Activated CD4-positive, alpha-beta memory T cell treated with anti-CD3 and anti-CD28 coated beads for 36 hours (primary cell): ENCODE data around the gene NEURL1B. TPM values are rescaled to one million over a fixed set of nuclear protein-coding genes. Genes with fewer than 3 reads are reported as not detected.

Experiments
- CTCF ChIA-PET: fragments of 350-600 bp; sonication (Branson Sonifier 250); formaldehyde crosslinking; loops from one replicate; lab custom pipeline; 2021; ENCODE audit warnings: antibody characterized with exemption, inconsistent platforms; lab: Charles Lee
- POLR2A ChIA-PET: fragments of 350-600 bp; sonication (Branson Sonifier 250); formaldehyde crosslinking; loops from one replicate; lab custom pipeline; 2021; ENCODE audit warnings: antibody characterized with exemption; lab: Charles Lee
- DNase-seq: peaks from one replicate; pipeline ENCODE4 v3.0.0-alpha.2; 2020
- H3K27ac Mint-ChIP-seq: one replicate; pipeline ENCODE4 v1.8.0; 2021; ENCODE audit warnings: mixed read lengths
- H3K27me3 Mint-ChIP-seq: one replicate; pipeline ENCODE4 v1.8.0; 2021; ENCODE audit warnings: mixed read lengths
- H3K36me3 Mint-ChIP-seq: one replicate; pipeline ENCODE4 v1.8.0; 2021; ENCODE audit warnings: mixed read lengths
- H3K4me1 Mint-ChIP-seq: one replicate; pipeline ENCODE4 v1.8.0; 2021; ENCODE audit warnings: low read depth, mixed read lengths
- H3K4me3 Mint-ChIP-seq: one replicate; pipeline ENCODE4 v1.8.0; 2021; ENCODE audit warnings: mild to moderate bottlenecking, mixed read lengths
- H3K9me3 Mint-ChIP-seq: one replicate; pipeline ENCODE4 v1.8.0; 2021; ENCODE audit warnings: mixed read lengths
- intact Hi-C: fragments of 100-400 bp; cut with micrococcal nuclease; formaldehyde crosslinking; loops from one replicate; pipeline ENCODE4 v1.15.1; 2023
- total RNA-seq, 2 experiments: library from RNA; stranded (reverse); gene quantifications; one replicate each; pipeline ENCODE4 v1.2.3, GENCODE V29; 2021

NEURL1B gene
- under 1 TPM; 0.29 to 0.38 TPM for total RNA-seq

GRCh38 chr5:172640822-172641358, at the start of gene NEURL1B:
Gene NEURL1B (plus strand): TSS chr5:172641263. CDS start chr5:172641407, 144 bp downstream.
- intact Hi-C loops = loop anchor here (2.0 to 5.0 kb wide), 2 partner anchors 44 to 56 kb away; no protein-coding TSS in a partner anchor
- no peak within 1 kb of the TSS for H3K27ac Mint-ChIP-seq
- H3K36me3 Mint-ChIP-seq = no peaks in the 10 kb centered on the region
- ChIA-PET POLR2A (no interaction called here), CTCF (interaction anchor here (1.0 to 1.2 kb wide), 2 partner anchors 74 to 98 kb away, joined by 3 read pairs; no protein-coding TSS in a partner anchor)
- H3K4me1 Mint-ChIP-seq = no peaks in the 10 kb centered on the region
- H3K9me3 Mint-ChIP-seq = no peaks in the 10 kb centered on the region
- H3K4me3 Mint-ChIP-seq = peak within 1 kb of the TSS; percentile 44
- peaks cover 34% of the 10 kb centered on the region for H3K27me3 Mint-ChIP-seq
- peak; percentile 62 for DNase-seq

- H3K4me1 Mint-ChIP-seq = no peaks in the 10 kb centered on the region
- H3K4me3 Mint-ChIP-seq = no peak overlapping the region
- POLR2A ChIA-PET = no interaction called here
- intact Hi-C loops = no loop called here
- H3K36me3 Mint-ChIP-seq = no peaks in the 10 kb centered on the region
- CTCF ChIA-PET = interaction anchor here (0.6 to 1.1 kb wide), 2 partner anchors 103 to 107 kb away, joined by 3 to 4 read pairs; no protein-coding TSS in a partner anchor
- no peak for DNase-seq
- H3K27ac Mint-ChIP-seq = no peak overlapping the region
- no peaks in the 10 kb centered on the region for H3K9me3 Mint-ChIP-seq
- H3K27me3 Mint-ChIP-seq = no peaks in the 10 kb centered on the region
Observed at GRCh38 chr5:172591636-172592035, 49.4 kb upstream of the NEURL1B start.

- ChIA-PET POLR2A (no interaction called here), CTCF (no interaction called here)
- Mint-ChIP-seq H3K4me3 (no peak overlapping the region), H3K4me1 (no peaks in the 10 kb centered on the region), H3K36me3 (no peaks in the 10 kb centered on the region), H3K27ac (no peak overlapping the region), H3K9me3 (no peaks in the 10 kb centered on the region), H3K27me3 (no peaks in the 10 kb centered on the region)
- DNase-seq = no peak
- intact Hi-C loops = no loop called here
Observed at GRCh38 chr5:172592881-172593280, 48.2 kb upstream of the NEURL1B start.

- CTCF ChIA-PET = no interaction called here
- H3K27me3 Mint-ChIP-seq = no peaks in the 10 kb centered on the region
Observed at GRCh38 chr5:172593306-172593705, 47.8 kb upstream of the NEURL1B start.

GRCh38 chr5:172593721-172594235, 47.3 kb upstream of the NEURL1B start:
- CTCF ChIA-PET = no interaction called here
- Mint-ChIP-seq H3K4me3 (no peak overlapping the region), H3K27ac (no peak overlapping the region), H3K27me3 (no peaks in the 10 kb centered on the region), H3K36me3 (no peaks in the 10 kb centered on the region), H3K4me1 (no peaks in the 10 kb centered on the region), H3K9me3 (no peaks in the 10 kb centered on the region)
- no peak for DNase-seq
- POLR2A ChIA-PET = no interaction called here
- intact Hi-C loops = no loop called here

More at GRCh38 chr5:172593306-172593705, 47.8 kb upstream of the NEURL1B start:
- no peak overlapping the region for H3K4me3 Mint-ChIP-seq
- no peak overlapping the region for H3K27ac Mint-ChIP-seq
- intact Hi-C loops = no loop called here
- POLR2A ChIA-PET = no interaction called here
- H3K36me3 Mint-ChIP-seq = no peaks in the 10 kb centered on the region
- H3K4me1 Mint-ChIP-seq = no peaks in the 10 kb centered on the region
- no peaks in the 10 kb centered on the region for H3K9me3 Mint-ChIP-seq
- no peak for DNase-seq

GRCh38 chr5:172594431-172594830, 46.6 kb upstream of the NEURL1B start:
- H3K36me3 Mint-ChIP-seq = no peaks in the 10 kb centered on the region
- no peak for DNase-seq
- H3K4me1 Mint-ChIP-seq = no peaks in the 10 kb centered on the region
- intact Hi-C loops = no loop called here
- H3K27ac Mint-ChIP-seq = no peak overlapping the region
- CTCF ChIA-PET = no interaction called here
- POLR2A ChIA-PET = no interaction called here
- no peaks in the 10 kb centered on the region for H3K27me3 Mint-ChIP-seq
- no peak overlapping the region for H3K4me3 Mint-ChIP-seq
- no peaks in the 10 kb centered on the region for H3K9me3 Mint-ChIP-seq

- H3K27me3 Mint-ChIP-seq = no peaks in the 10 kb centered on the region
- intact Hi-C loops = no loop called here
- CTCF ChIA-PET = no interaction called here
- no peak overlapping the region for H3K27ac Mint-ChIP-seq
- no peak for DNase-seq
- H3K9me3 Mint-ChIP-seq = no peaks in the 10 kb centered on the region
- H3K4me1 Mint-ChIP-seq = no peaks in the 10 kb centered on the region
- POLR2A ChIA-PET = no interaction called here
- H3K4me3 Mint-ChIP-seq = no peak overlapping the region
- no peaks in the 10 kb centered on the region for H3K36me3 Mint-ChIP-seq
Observed at GRCh38 chr5:172594867-172595466, 46.1 kb upstream of the NEURL1B start.

- CTCF ChIA-PET = no interaction called here
- DNase-seq = no peak
- no peaks in the 10 kb centered on the region for H3K27me3 Mint-ChIP-seq
- H3K4me1 Mint-ChIP-seq = no peaks in the 10 kb centered on the region
- no peaks in the 10 kb centered on the region for H3K9me3 Mint-ChIP-seq
- no peaks in the 10 kb centered on the region for H3K36me3 Mint-ChIP-seq
- no peak overlapping the region for H3K27ac Mint-ChIP-seq
- POLR2A ChIA-PET = no interaction called here
- no peak overlapping the region for H3K4me3 Mint-ChIP-seq
- intact Hi-C loops = no loop called here
Observed at GRCh38 chr5:172595596-172596455, 45.2 kb upstream of the NEURL1B start.

GRCh38 chr5:172596638-172597231, 44.3 kb upstream of the NEURL1B start:
- DNase-seq = no peak
- H3K27ac Mint-ChIP-seq = no peak overlapping the region

GRCh38 chr5:172597755-172598155, 43.3 kb upstream of the NEURL1B start:
- Mint-ChIP-seq H3K27ac (no peak overlapping the region), H3K4me1 (no peaks in the 10 kb centered on the region), H3K4me3 (no peak overlapping the region), H3K36me3 (no peaks in the 10 kb centered on the region), H3K9me3 (no peaks in the 10 kb centered on the region), H3K27me3 (peaks cover 3% of the 10 kb centered on the region)
- DNase-seq = no peak
- intact Hi-C loops = no loop called here
- CTCF ChIA-PET = no interaction called here
- POLR2A ChIA-PET = no interaction called here

More at GRCh38 chr5:172596638-172597231, 44.3 kb upstream of the NEURL1B start:
- Mint-ChIP-seq H3K9me3 (no peaks in the 10 kb centered on the region), H3K4me1 (no peaks in the 10 kb centered on the region), H3K27me3 (no peaks in the 10 kb centered on the region), H3K36me3 (no peaks in the 10 kb centered on the region), H3K4me3 (no peak overlapping the region)
- ChIA-PET CTCF (no interaction called here), POLR2A (no interaction called here)
- intact Hi-C loops = no loop called here

- POLR2A ChIA-PET = no interaction called here
Observed at GRCh38 chr5:172598251-172599203, 42.5 kb upstream of the NEURL1B start.

More at GRCh38 chr5:172598251-172599203, 42.5 kb upstream of the NEURL1B start:
- H3K27ac Mint-ChIP-seq = no peak overlapping the region
- peaks cover 7% of the 10 kb centered on the region for H3K27me3 Mint-ChIP-seq
- no peaks in the 10 kb centered on the region for H3K4me1 Mint-ChIP-seq
- no peak overlapping the region for H3K4me3 Mint-ChIP-seq
- CTCF ChIA-PET = no interaction called here
- intact Hi-C loops = no loop called here
- no peak for DNase-seq
- H3K9me3 Mint-ChIP-seq = no peaks in the 10 kb centered on the region
- H3K36me3 Mint-ChIP-seq = no peaks in the 10 kb centered on the region
